ENCODE measurements around the gene LMX1B. TPM values are rescaled to one million over a fixed set of nuclear protein-coding genes. Genes with fewer than 3 reads are reported as not detected.

LMX1B gene
- total and polyA plus RNA-seq, 7 donors = 0.12 to 1.4 (median 0.16) TPM; not detected in 2

- peaks cover 0 to 15% (median 10%) of the 10 kb centered on the region in 4 donors for H3K4me1 ChIP-seq
- DNase-seq = no peak
- intact Hi-C loops (cut with DNase I) = no loop called here
- no peaks in the 10 kb centered on the region for H3K36me3 ChIP-seq
- H3K27ac ChIP-seq = no peak overlapping the region
- peaks cover 23 to 85% (median 70%) of the 10 kb centered on the region in 3 donors for H3K27me3 ChIP-seq
- H3K9me3 ChIP-seq = no peaks in the 10 kb centered on the region
- H3K4me3 ChIP-seq = no peak overlapping the region
- WGBS, 2 donors = 25 to 55% methylated on average over 3 of the region's 3 CpGs
- TF ChIP-seq CTCF (IDR thresholded peaks at IDR 0.05) (no peak), EP300 (IDR thresholded peaks at IDR 0.05) (no peak), POLR2AphosphoS5 (IDR thresholded peaks at IDR 0.05) (no peak), POLR2A (IDR thresholded peaks at IDR 0.05) (no peak)
These were observed 70.6 kb downstream of the LMX1B start for GRCh38 chr9:126684345-126684744.

DNA sequence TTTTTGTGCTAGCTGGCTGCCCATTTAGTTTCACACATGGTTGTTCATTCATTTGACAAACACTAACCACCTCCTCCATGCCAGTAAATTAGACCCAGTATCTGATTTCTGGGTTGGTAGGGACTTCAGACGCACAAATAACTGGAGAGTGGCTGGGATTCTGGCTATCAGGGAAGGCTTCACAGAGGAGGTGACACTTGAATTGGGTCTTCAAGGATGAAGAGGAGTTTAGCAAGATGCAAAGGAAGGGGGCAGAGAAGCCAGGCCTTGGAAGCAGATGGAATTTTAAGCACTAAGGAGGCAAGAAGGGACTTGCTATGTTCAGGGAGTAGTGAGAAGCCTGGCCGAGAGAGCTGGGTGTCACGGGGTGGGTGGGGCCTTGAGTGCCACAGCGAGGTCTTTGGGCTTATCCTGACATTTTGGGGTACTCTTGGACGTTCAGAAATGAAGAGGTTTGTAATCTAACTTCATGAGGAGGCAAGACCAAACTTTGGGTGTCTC, 71.3 kb downstream of the LMX1B start:
- Histone ChIP-seq H3K36me3 (no peaks in the 10 kb centered on the region), H3K27me3 (peaks cover 28 to 88% (median 76%) of the 10 kb centered on the region in 3 donors), H3K9me3 (no peaks in the 10 kb centered on the region), H3K27ac (no peak overlapping the region), H3K4me1 (peaks cover 0 to 15% (median 10%) of the 10 kb centered on the region in 4 donors), H3K4me3 (no peak overlapping the region)
- intact Hi-C loops (cut with DNase I) = no loop called here
- DNase-seq = no peak
- 46 to 66% methylated on average over 5 of the region's 5 CpGs for WGBS, 2 donors
- TF ChIP-seq CTCF (IDR thresholded peaks at IDR 0.05) (no peak), EP300 (IDR thresholded peaks at IDR 0.05) (no peak), POLR2A (IDR thresholded peaks at IDR 0.05) (no peak), POLR2AphosphoS5 (IDR thresholded peaks at IDR 0.05) (no peak)

GRCh38 chr9:126687930-126688461, 74.3 kb downstream of the LMX1B start:
- Histone ChIP-seq H3K36me3 (no peaks in the 10 kb centered on the region), H3K27ac (no peak overlapping the region), H3K4me3 (no peak overlapping the region), H3K27me3 (peaks cover 24 to 77% (median 57%) of the 10 kb centered on the region in 3 donors), H3K4me1 (peaks cover 0 to 7% (median 6%) of the 10 kb centered on the region in 4 donors), H3K9me3 (no peaks in the 10 kb centered on the region)
- WGBS, 2 donors = 66% methylated on average over 20 of the region's 20 CpGs
- DNase-seq = no peak
- intact Hi-C loops (cut with DNase I) = no loop called here
- TF ChIP-seq POLR2AphosphoS5 (IDR thresholded peaks at IDR 0.05) = no peak
- no peak for TF ChIP-seq EP300 (IDR thresholded peaks at IDR 0.05)
- no peak for TF ChIP-seq CTCF (IDR thresholded peaks at IDR 0.05)
- no peak for TF ChIP-seq POLR2A (IDR thresholded peaks at IDR 0.05)

DNA sequence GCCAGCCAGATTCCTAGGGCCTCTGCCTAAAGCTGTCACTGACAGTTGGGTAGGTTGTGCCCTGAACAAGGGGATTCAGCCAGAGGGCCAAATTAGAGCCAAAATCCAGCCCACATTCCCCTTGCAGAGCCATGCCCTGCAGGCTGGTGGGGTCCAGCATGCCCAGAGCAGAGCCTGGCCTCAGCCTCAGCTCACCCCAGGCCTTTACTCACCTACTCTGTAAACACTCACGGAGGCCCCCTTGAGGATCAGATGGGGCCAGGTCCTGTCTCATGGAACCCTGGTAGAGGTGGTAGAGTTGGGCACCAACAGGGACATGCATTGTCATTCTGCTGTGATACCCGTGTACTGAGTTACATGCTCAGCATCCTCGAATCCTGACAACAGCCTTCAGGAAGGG, 74.9 kb downstream of the LMX1B start:
- no peak for DNase-seq
- intact Hi-C loops (cut with DNase I) = no loop called here
- peaks cover 0 to under 1% (median under 1%) of the 10 kb centered on the region in 4 donors for H3K4me1 ChIP-seq
- no peaks in the 10 kb centered on the region for H3K9me3 ChIP-seq
- TF ChIP-seq POLR2AphosphoS5 (IDR thresholded peaks at IDR 0.05) (no peak), CTCF (IDR thresholded peaks at IDR 0.05) (no peak), EP300 (IDR thresholded peaks at IDR 0.05) (no peak), POLR2A (IDR thresholded peaks at IDR 0.05) (no peak)
- 49 to 59% methylated on average over 3 of the region's 3 CpGs for WGBS, 2 donors
- no peaks in the 10 kb centered on the region for H3K36me3 ChIP-seq
- no peak overlapping the region for H3K27ac ChIP-seq
- no peak overlapping the region for H3K4me3 ChIP-seq
- H3K27me3 ChIP-seq = peaks cover 24 to 70% (median 51%) of the 10 kb centered on the region in 3 donors

Measured in sigmoid colon (tissue), 7 donors.